H1 (cell line): ENCODE measurements around the gene IGLL1.
"Not testable (repeated sequence)": the region's sequence is repeated elsewhere in the genome, so short reads cannot be mapped to it uniquely, and the experiment has no call there.

Experiments
- ATF2 ChIP-seq: IDR thresholded peaks from 2 replicates; pipeline ENCODE4 v1.6.1; 2012; ENCODE audit warnings: low read length, inconsistent platforms
- CBX5 ChIP-seq: fragments of 300-800, 300-1000 bp; sonication (generic); IDR thresholded peaks from 2 replicates; pipeline ENCODE4 v1.7.1; 2016; ENCODE audit warnings: antibody characterized with exemption, low read length, low read depth
- CHD1 ChIP-seq: IDR thresholded peaks from 2 replicates; pipeline ENCODE4 v1.6.1; 2012; ENCODE audit warnings: low read depth, low read length, improper control_type of control experiment
- CTCF ChIP-seq, 3 experiments: IDR thresholded peaks; 1 replicate in 2 of 3; 2 replicates in 1 of 3; pipeline versions ENCODE4 v1.5.1 to v1.6.1; 2011; ENCODE audit warnings: low read length in 3 of 3, mild to moderate bottlenecking in 3 of 3, inconsistent platforms in 2 of 3, low read depth in 1 of 3, moderate library complexity in 1 of 3; ENCODE audit not compliant: insufficient read depth in 1 of 3; ENCODE audit errors: control extremely low read depth in 1 of 3
- EP300 ChIP-seq, 2 experiments: IDR thresholded peaks; 1 replicate in 1 of 2; 2 replicates in 1 of 2; pipeline ENCODE4 v1.6.1; 2011 to 2012; ENCODE audit warnings: low read depth in 2 of 2, low read length in 2 of 2, mild to moderate bottlenecking in 2 of 2, borderline replicate concordance in 1 of 2, inconsistent platforms in 1 of 2, moderate library complexity in 1 of 2
- EZH2 ChIP-seq: fragments of 200-600 bp; sonication (generic); IDR thresholded peaks from 2 replicates; pipeline ENCODE4 v1.7.1; 2012; ENCODE audit warnings: low read depth, mild to moderate bottlenecking, moderate library complexity, low read length, inconsistent platforms; ENCODE audit not compliant: severe bottlenecking
- POLR2A ChIP-seq, 2 experiments: IDR thresholded peaks; 1 replicate in 1 of 2; 2 replicates in 1 of 2; pipeline ENCODE4 v1.6.1; 2011; ENCODE audit warnings: low read depth in 2 of 2, low read length in 2 of 2, mild to moderate bottlenecking in 2 of 2; ENCODE audit errors: control extremely low read depth in 1 of 2
- POU5F1 ChIP-seq: IDR thresholded peaks from 2 replicates; pipeline ENCODE4 v1.6.1; 2011; ENCODE audit warnings: low read depth, mild to moderate bottlenecking, low read length, moderate library complexity
- RBBP5 ChIP-seq: IDR thresholded peaks from 2 replicates; pipeline ENCODE4 v1.7.1; 2012; ENCODE audit warnings: low read depth, mild to moderate bottlenecking, inconsistent platforms, low read length, moderate library complexity, borderline replicate concordance
- YY1 ChIP-seq: IDR thresholded peaks from 2 replicates; pipeline ENCODE4 v1.6.1; 2011; ENCODE audit warnings: low read depth, mild to moderate bottlenecking, low read length

GRCh38 chr22:23535790-23536661 is 44.1 kb downstream of the IGLL1 start:
- not testable (repeated sequence) for TF ChIP-seq ATF2; CTCF (IDR thresholded peaks at IDR 0.05; ENCODE audit: control extremely low read depth in 1 of 3, insufficient read depth in 1 of 3, low read depth in 1 of 3, low read length in 3 of 3); CHD1; YY1; POLR2A (IDR thresholded peaks at IDR 0.05; ENCODE audit: control extremely low read depth in 1 of 2, low read depth in 2 of 2, low read length in 2 of 2); EZH2; POU5F1; RBBP5; CBX5; EP300 (IDR thresholded peaks at IDR 0.05; ENCODE audit: borderline replicate concordance in 1 of 2, low read depth in 2 of 2, low read length in 2 of 2)
